ENCODE results near the gene FBXO42.

The FBXO42 gene

DNA sequence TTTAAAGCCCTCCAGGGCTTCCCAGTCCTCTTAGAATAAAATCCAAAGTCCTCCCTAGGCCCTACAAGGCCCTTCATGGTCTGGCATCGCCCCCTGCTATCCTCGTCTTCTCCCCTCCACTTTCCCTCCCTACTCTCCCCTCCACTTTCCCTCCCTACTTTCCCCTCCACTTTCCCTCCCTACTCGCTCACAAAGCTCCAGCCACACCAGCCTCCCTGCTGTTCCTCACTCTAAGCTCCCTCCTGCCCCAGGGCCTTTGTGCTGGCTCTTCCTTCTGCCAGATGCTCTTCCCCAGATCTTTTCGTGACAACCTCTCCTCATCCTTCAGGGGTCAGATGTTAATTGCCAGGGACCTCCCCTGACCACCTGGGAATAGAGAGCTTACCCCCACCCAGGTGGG is 152.6 kb downstream of the FBXO42 start:
- DNase-seq, result no peak

DNA sequence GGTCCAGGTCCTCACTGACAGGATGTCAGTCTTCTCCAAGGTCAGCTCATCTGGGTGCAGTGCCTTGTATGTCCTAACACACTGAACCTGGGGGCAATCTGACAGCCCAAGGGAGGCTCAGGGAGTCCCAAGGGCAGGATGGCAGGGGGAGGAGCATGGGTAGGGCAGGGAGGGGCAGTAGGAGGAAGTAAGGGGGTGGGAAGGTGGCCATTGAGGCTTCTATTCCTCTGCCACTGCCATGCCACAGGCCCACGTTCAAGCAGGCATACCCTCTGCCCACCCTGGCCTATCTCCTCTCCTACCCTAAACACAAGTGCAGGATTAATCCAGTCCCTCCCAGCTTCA is 153.2 kb downstream of the FBXO42 start:
- DNase-seq, result no peak

DNA sequence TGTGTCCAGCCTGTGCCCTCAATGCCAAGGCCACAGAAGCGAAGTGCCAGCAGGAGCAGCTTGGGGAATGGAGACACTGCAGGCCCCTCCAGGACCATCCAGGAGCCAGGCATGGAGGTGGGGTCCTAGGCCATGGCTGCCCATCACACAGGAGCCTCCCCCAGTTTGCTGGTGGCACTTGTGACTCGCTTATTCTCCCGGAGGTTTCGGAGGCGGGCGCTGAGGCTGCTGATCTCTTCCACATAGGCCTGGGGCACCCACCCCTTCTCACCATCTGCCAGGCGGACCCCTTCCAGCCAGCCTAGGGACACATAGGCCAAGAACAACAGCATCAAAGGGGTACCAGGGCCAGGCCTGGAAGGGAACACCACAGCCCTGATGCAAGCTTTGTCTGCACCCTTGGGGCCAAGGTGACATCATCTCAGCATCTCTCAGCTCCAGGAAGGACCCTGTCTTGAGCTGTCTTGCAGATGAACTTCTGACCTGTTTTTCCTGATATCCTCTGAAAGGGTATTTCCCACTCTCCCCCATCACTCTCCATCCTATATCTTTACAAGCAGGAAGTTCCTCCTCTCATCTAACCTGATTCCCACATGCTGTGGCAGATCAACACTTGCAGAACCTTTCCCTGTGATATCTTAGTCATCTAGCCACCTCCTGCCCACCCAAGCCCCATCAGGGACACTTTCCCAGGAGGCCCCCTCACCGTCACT is 153.7 kb downstream of the FBXO42 start:
- DNase-seq, result no peak

DNA sequence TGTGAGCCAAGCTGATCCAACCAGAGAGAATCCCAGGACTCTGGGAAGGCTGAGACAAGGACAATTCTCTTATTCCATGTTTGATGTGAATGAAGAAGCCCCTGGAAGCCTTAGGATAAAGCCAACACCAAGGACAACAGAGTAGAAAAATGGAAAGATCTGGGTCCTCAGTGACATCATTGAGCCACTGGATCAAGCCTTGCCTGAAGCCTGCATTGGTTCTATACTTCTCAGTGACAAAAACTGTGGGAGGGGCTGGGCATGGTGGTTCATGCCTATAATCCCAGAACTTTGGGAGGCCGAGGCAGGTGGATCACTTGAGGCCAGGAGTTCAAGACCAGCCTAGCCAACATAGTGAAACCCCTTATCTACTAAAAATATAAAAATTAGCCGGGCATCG is 155.4 kb downstream of the FBXO42 start:
- no peak for DNase-seq
